Mammary microvascular endothelial cell (primary cell): ENCODE data around the gene SGIP1. TPM values are rescaled to one million over a fixed set of nuclear protein-coding genes. Genes with fewer than 3 reads are reported as not detected.

Experiments used
- total RNA-seq: library from RNA; depleted of rRNA; stranded (reverse); fragments of >200 nt; gene quantifications from 2 replicates; pipeline ENCODE4 v1.2.3, GENCODE V29; 2015

SGIP1 gene
- 3.1 and 9.4 TPM in 2 replicates for total RNA-seq

GRCh38 chr1:66533804-66534740, at the start of gene SGIP1:
Gene SGIP1 (plus strand): TSS chr1:66534153. CDS start chr1:66534359, 206 bp downstream.

GRCh38 chr1:66752000-66752592, 218.1 kb downstream of the SGIP1 start, which contains the start of gene DYNLT5:
Gene DYNLT5 (plus strand): TSS chr1:66752459. CDS start chr1:66754659, 2,200 bp downstream.

Other genes starting within 250 kb of the SGIP1 start
- 0.84 and 1.4 TPM in 2 replicates for gene DYNLT5, start 218.3 kb downstream of the SGIP1 start, total RNA-seq